ENCODE results near the gene STIL. TPM values are rescaled to one million over a fixed set of nuclear protein-coding genes. Genes with fewer than 3 reads are reported as not detected.

STIL gene
- total and polyA plus RNA-seq, 4 donors, result 0.85 to 5.9 (median 1.4) TPM

GRCh38 chr1:47328992-47329391, 15.0 kb upstream of the STIL start:
- WGBS, 2 donors, result 92 to 94% methylated on average over 3 of the region's 3 CpGs

GRCh38 chr1:47326271-47326670, 12.3 kb upstream of the STIL start:
- H3K36me3 ChIP-seq (ENCODE audit: control insufficient read depth in 4 of 4, insufficient read depth in 4 of 4, low read length in 4 of 4), result no peaks in the 10 kb centered on the region
- H3K9me3 ChIP-seq (ENCODE audit: control insufficient read depth in 4 of 4, insufficient read depth in 3 of 4, low read length in 3 of 4), result no peaks in the 10 kb centered on the region
- ATAC-seq (ENCODE audit: insufficient read depth, low FRiP score) (no peak), DNase-seq (no peak)
- H3K27me3 ChIP-seq (ENCODE audit: control insufficient read depth in 3 of 3, insufficient read depth in 3 of 3, low read length in 2 of 3), result no peaks in the 10 kb centered on the region
- no peak for TF ChIP-seq CTCF (IDR thresholded peaks at IDR 0.05; ENCODE audit: control extremely low read depth, extremely low read depth)
- no peak overlapping the region for H3K9ac ChIP-seq (ENCODE audit: insufficient read depth in 1 of 2, low read length in 2 of 2)
- 66 to 92% methylated on average over 2 of the region's 2 CpGs for WGBS, 2 donors
- no peaks in the 10 kb centered on the region for H3K4me1 ChIP-seq (ENCODE audit: control insufficient read depth in 5 of 5, insufficient read depth in 5 of 5, low read length in 5 of 5)
- H3K4me3 ChIP-seq, result no peak overlapping the region
- no peak overlapping the region for H3K27ac ChIP-seq (ENCODE audit: low read depth in 1 of 2, low read length in 1 of 2)

More at GRCh38 chr1:47328992-47329391, 15.0 kb upstream of the STIL start:
- no peak for DNase-seq
- no peaks in the 10 kb centered on the region for H3K9me3 ChIP-seq (ENCODE audit: control insufficient read depth in 4 of 4, insufficient read depth in 3 of 4, low read length in 3 of 4)
- no peaks in the 10 kb centered on the region for H3K36me3 ChIP-seq (ENCODE audit: control insufficient read depth in 4 of 4, insufficient read depth in 4 of 4, low read length in 4 of 4)
- no peak overlapping the region for H3K27ac ChIP-seq (ENCODE audit: low read depth in 1 of 2, low read length in 1 of 2)
- no peak overlapping the region for H3K9ac ChIP-seq (ENCODE audit: insufficient read depth in 1 of 2, low read length in 2 of 2)
- no peak overlapping the region for H3K4me3 ChIP-seq
- peaks cover 0 to 12% (median 3%) of the 10 kb centered on the region in 5 donors for H3K4me1 ChIP-seq (ENCODE audit: control insufficient read depth in 5 of 5, insufficient read depth in 5 of 5, low read length in 5 of 5)
- ATAC-seq (ENCODE audit: insufficient read depth, low FRiP score), result no peak
- H3K27me3 ChIP-seq (ENCODE audit: control insufficient read depth in 3 of 3, insufficient read depth in 3 of 3, low read length in 2 of 3), result no peaks in the 10 kb centered on the region
- no peak for TF ChIP-seq CTCF (IDR thresholded peaks at IDR 0.05; ENCODE audit: control extremely low read depth, extremely low read depth)

GRCh38 chr1:47325528-47325927, 11.6 kb upstream of the STIL start:
- DNase-seq (no peak), ATAC-seq (ENCODE audit: insufficient read depth, low FRiP score) (no peak)

More at GRCh38 chr1:47325528-47325927, 11.6 kb upstream of the STIL start:
- 62 to 72% methylated on average over 2 of the region's 2 CpGs for WGBS, 2 donors
- H3K9me3 ChIP-seq (ENCODE audit: control insufficient read depth in 4 of 4, insufficient read depth in 3 of 4, low read length in 3 of 4), result no peaks in the 10 kb centered on the region
- H3K27ac ChIP-seq (ENCODE audit: low read depth in 1 of 2, low read length in 1 of 2), result no peak overlapping the region
- H3K4me1 ChIP-seq (ENCODE audit: control insufficient read depth in 5 of 5, insufficient read depth in 5 of 5, low read length in 5 of 5), result no peaks in the 10 kb centered on the region
- H3K9ac ChIP-seq (ENCODE audit: insufficient read depth in 1 of 2, low read length in 2 of 2), result no peak overlapping the region
- H3K27me3 ChIP-seq (ENCODE audit: control insufficient read depth in 3 of 3, insufficient read depth in 3 of 3, low read length in 2 of 3), result no peaks in the 10 kb centered on the region
- H3K4me3 ChIP-seq, result no peak overlapping the region
- no peak for TF ChIP-seq CTCF (IDR thresholded peaks at IDR 0.05; ENCODE audit: control extremely low read depth, extremely low read depth)
- no peaks in the 10 kb centered on the region for H3K36me3 ChIP-seq (ENCODE audit: control insufficient read depth in 4 of 4, insufficient read depth in 4 of 4, low read length in 4 of 4)

All from lung (tissue), 12 donors.